Epithelial cell of proximal tubule (primary cell): ENCODE results near the gene APOB. TPM values are rescaled to one million over a fixed set of nuclear protein-coding genes. Genes with fewer than 3 reads are reported as not detected.

Source experiments
- DNase-seq: peaks from one replicate; pipeline ENCODE4 v3.0.0-alpha.2; 2011; ENCODE audit warnings: low read depth
- H3K4me3 ChIP-seq: 2 replicates; pipeline ENCODE4 v1.5.1; 2011; ENCODE audit warnings: low read depth, mild to moderate bottlenecking, low read length
- CTCF ChIP-seq: conservative IDR thresholded peaks from 2 replicates; pipeline ENCODE4 v1.5.1; 2012; ENCODE audit warnings: low read depth, mild to moderate bottlenecking, low read length
- total RNA-seq: library from RNA; depleted of rRNA; stranded (reverse); fragments of >200 nt; gene quantifications from 2 replicates; pipeline ENCODE4 v1.2.3, GENCODE V29; 2015

APOB gene
- total RNA-seq, 1 donor from 2014 or later, result not detected

DNA sequence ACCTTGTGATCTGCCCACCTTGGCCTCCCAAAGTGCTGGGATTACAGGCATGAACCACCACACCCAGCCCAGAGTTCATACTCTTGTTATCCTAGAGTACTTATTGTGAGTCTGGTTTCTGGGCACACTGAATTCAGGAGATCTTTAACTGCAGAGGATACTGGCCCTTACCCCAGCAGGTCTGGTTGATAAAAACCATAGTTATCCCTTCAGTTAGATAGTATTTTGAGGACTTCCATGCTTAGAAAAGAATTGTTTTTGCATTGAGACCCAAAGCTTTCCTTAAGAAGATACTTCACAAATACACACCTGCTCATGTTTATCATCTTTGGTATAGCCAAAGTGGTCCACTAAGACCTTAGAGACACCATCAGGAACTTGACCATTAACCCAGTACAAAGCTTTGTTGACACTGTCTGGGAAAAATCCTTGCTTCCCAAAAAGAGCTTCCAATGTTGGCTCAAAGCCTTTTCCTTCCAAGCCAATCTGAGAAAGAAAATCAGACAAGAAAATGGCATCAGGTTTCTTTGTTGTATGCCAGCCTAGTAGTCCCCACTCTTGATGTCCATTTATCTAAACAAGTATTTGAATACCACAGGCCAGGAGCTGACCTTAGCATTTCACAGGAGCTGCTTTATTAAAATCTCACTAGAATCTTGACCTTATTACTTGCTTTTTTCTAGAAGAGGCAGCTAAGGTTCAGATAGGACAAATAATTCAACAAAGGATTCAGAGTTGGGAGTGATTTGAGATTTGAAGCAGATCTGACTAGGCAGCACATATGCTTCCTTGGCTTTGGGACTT is 17.2 kb downstream of the APOB start:
- H3K4me3 ChIP-seq, result no peak overlapping the region
- TF ChIP-seq CTCF, result no peak
- DNase-seq, result no peak

- no peak for TF ChIP-seq CTCF
- H3K4me3 ChIP-seq, result no peak overlapping the region
- DNase-seq, result no peak
These were observed 18.0 kb downstream of the APOB start for GRCh38 chr2:21025690-21026478.

- no peak overlapping the region for H3K4me3 ChIP-seq
- no peak for TF ChIP-seq CTCF
- DNase-seq, result no peak
These were observed 19.0 kb downstream of the APOB start for GRCh38 chr2:21024722-21025389.

DNA sequence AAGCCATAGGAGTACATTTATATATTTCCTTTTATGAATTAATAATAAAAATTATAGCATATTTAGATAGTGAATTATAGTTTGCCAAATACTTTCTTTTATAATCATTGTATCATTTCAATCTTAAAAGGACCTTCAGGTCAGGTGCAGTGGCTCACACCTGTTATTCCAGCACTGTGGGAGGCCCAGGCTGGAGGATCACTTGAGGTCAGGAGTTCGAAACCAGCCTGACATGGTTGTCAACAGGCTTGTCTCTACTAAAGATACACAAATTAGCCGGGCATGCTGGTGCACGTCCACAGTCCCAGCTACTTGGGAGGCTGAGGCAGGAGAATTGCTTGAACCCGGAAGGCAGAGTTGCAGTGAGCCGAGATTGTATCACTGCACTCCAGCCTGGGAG is 19.7 kb downstream of the APOB start:
- no peak overlapping the region for H3K4me3 ChIP-seq
- no peak for DNase-seq
- TF ChIP-seq CTCF, result no peak

GRCh38 chr2:21023419-21024181 is 20.3 kb downstream of the APOB start:
- no peak for DNase-seq
- H3K4me3 ChIP-seq, result no peak overlapping the region
- no peak for TF ChIP-seq CTCF

GRCh38 chr2:21022792-21023367 is 21.0 kb downstream of the APOB start:
- H3K4me3 ChIP-seq, result no peak overlapping the region
- no peak for TF ChIP-seq CTCF
- no peak for DNase-seq
